Right lung (tissue), 5 donors: ENCODE data around the gene OPN1SW. TPM values are rescaled to one million over a fixed set of nuclear protein-coding genes. Genes with fewer than 3 reads are reported as not detected.

ENCODE experiments used
- DNase-seq, 2 donors: peaks; one replicate each; pipeline ENCODE4 v3.0.0-alpha.2; 2013
- polyA plus RNA-seq, 5 donors: library from polyadenylated mRNA; unstranded; fragments of 120-200 nt; gene quantifications; one replicate each; pipeline versions ENCODE4 v1.2.1 to v1.2.3, GENCODE V29; 2013; ENCODE audit warnings: inconsistent platforms in 1 of 5, low replicate concordance in 1 of 5; ENCODE audit not compliant: insufficient read length in 5 of 5, insufficient read depth in 1 of 5

Gene OPN1SW
- polyA plus RNA-seq, 5 donors = 1.2 to 1.5 (median 1.3) TPM

DNA sequence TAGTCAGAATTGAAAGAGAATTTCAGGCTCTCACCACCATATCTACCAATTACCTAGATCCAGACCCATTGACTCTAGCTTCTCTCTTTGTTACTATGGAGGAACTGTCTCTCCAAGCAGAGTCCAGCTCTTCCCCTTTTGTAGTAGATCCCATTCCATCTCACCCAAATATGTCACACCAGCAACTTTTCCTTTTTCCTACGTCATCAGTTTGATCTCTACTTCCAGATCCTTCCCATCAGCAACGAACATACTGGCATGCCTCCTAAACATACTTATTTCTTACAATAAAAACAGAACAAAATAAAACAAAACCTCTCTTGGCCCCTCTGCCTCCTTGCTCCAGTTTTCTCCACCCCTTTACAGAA, 42.3 kb downstream of the OPN1SW start:
- DNase-seq = no peak

DNA sequence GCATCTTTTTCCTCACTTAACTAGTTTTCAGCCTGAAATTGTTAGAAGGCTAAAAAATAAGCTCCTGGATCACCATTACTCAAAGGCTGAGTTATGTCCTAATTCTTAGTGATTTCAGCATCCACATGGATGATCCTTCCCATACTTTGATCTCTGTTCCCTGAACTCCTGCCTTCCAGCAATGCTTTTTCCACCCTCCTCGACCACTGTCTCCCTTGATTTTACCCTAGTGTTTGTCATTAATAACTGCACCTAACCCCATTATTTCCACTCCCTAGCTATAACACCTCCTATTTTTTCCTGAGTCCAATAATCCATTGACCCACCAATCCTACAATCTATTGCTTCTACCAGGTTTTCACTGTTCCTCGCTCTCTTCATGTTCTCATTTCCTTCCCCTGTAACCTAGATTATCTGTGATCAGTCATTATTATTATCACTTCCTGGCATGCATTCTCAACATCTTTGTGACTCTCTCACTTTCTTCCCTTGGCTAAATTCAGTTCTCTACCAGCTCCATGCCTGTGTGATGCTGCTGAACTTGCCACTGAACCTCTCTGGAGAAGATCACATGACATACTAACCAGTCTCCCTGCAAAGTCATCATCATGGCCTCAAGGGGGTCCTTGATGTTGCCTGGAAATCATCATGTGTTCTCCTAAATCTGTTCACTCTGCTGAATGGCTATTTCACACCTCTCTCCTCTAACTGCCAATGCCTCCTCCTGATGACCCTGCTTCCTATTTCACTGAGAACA, 42.9 kb downstream of the OPN1SW start:
- DNase-seq = no peak

GRCh38 chr7:128731184-128731583, 44.4 kb downstream of the OPN1SW start:
- DNase-seq = no peak

DNA sequence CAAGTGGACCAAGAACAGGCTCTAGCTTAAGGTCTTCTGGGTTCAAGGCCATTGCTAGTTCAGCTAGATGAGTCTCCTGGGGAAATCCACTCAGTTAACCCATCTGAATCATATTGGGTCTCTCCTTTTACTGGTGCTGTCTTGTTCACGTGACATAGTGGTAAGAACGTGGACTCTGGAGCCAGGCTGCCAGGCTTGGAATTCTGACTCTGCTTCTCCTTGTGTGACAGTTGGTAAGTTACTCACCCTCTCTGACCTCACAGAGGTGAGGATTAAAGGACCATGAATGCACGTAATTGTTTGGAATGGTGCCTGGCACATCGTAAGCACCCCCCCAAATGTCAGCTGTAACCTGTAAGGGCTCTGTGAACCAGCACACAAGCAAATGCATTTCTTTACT, 46.1 kb downstream of the OPN1SW start:
- DNase-seq = no peak

DNA sequence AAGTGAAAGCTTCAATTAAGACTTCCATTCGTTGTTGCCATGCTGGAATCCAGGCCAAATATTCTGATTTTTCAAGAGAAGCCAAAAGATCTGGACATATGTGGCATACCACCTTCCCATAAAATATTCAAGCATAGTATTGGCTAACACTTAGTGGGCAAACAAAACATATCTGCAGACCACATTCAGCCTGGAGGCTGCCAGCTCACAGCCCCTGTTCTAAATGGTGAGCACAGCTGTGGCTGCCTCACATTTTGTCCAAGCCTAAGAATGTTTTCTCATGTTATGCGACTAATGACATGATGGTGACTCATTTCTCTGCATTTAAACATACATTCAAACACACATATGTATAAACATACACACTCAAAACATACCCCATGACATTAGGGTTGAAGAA, 47.0 kb downstream of the OPN1SW start:
- DNase-seq = no peak

GRCh38 chr7:128727239-128727638, 48.4 kb downstream of the OPN1SW start:
- no peak for DNase-seq

GRCh38 chr7:128726737-128727072, 48.9 kb downstream of the OPN1SW start:
- no peak for DNase-seq

DNA sequence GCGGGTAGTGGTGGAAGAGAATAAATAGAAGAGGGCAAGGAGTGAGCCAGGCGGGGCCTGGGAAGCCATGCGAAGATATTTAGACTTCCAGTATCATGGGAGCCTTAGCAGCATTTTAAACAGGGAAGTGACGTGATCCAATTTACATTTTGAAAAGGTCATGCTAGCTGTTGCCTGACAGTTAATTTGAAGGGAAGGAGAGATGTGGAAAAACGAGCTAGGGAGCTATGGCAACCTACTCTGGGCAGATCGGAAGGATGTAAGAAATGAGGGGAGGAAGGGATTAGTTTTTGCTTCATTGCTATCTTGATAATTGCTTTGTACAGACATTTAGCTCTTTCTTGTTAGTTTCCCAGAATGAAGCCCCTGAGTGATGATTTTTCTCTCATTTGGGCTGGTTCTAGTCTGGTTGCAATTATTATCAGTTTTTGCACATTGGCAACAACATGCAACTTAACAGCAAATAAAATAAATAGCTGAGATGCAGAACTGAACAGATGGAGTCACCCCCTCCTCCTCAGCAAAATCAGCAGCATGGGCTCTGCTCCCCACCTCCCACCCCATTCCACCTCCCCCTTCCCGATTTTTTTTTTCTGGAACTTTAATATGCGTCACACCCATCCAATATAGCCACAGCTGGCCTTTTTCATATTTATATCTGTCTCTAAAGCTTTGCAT, 49.4 kb downstream of the OPN1SW start:
- peak; percentile 49 to 64 for DNase-seq

DNA sequence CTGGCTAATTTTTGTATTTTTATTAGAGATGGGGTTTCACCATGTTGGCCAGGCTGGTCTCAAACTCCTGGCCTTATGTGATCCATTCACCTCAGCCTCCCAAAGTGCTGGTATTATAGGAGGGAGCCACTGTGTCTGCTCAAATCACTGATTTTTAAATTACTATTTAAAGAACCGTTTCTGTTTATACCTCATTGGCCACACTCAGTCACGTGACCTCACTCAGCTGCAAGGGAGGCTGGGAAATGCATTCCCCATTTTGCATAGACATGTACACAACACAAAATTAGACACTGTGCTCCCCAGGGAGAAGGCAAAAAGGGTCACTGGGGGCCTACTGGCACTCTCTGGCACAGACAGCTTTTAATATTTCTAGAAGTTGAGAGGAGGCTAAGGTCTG, 50.1 kb downstream of the OPN1SW start:
- DNase-seq = no peak

DNA sequence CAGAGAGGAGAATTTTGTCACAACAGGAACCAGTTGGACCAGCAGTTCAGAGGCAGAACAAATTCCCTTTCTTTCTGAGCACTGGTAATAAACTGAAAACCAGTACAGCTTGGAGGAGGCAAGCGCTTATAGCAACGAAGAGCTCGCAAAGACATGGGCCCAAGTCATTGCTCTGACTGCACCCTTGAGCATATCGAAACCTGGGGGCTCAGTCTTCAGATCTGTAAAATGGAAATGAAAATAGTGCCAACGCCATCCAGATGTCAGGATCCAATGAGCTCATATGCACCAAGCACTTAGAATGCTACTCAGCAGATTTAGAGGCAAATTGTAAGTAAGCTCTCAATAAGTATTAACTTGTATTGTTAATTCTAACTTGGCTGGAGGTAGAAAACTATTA, 50.9 kb downstream of the OPN1SW start:
- no peak for DNase-seq

Other genes with a start within 250 kb of the OPN1SW start
- gene GARIN1A, start 103.5 kb downstream of the OPN1SW start, polyA plus RNA-seq = 1 to 10 TPM; 1.8 to 3.4 (median 2.4) TPM
- 100 to 1,000 TPM; 185 to 240 (median 217) TPM for gene CALU, start 36.4 kb downstream of the OPN1SW start, polyA plus RNA-seq
- gene CCDC136, start 16.2 kb upstream of the OPN1SW start, polyA plus RNA-seq = 10 to 100 TPM; 36.6 to 62.7 (median 50.7) TPM
- 10 to 100 TPM; 12.6 to 47.4 (median 17.1) TPM for gene FLNC, start 54.6 kb upstream of the OPN1SW start, polyA plus RNA-seq
- 100 to 1,000 TPM; 103 to 141 (median 116) TPM for gene ATP6V1F, start 87.1 kb upstream of the OPN1SW start, polyA plus RNA-seq
- gene KCP, start 134.9 kb upstream of the OPN1SW start, polyA plus RNA-seq = 1 to 10 TPM; 4.9 to 9.6 (median 6.1) TPM
- gene IRF5, start 162.1 kb upstream of the OPN1SW start, polyA plus RNA-seq = 1 to 10 TPM; 1.7 to 4.3 (median 2.1) TPM